ENCODE results near the gene FRG1.
"Not testable (repeated sequence)": the region's sequence is repeated elsewhere in the genome, so short reads cannot be mapped to it uniquely, and the experiment has no call there.

The FRG1 gene

GRCh38 chr4:189940178-189941004 is at the start of gene FRG1:
FRG1 (plus strand) TSS chr4:189940872; CDS start chr4:189941010, 138 bp downstream.
- TF ChIP-seq ESRRG (CRISPR knock-in tag; IDR thresholded peaks at IDR 0.05) (no peak), SNAI2 (CRISPR knock-in tag; IDR thresholded peaks at IDR 0.05) (no peak), ZNF565 (CRISPR knock-in tag; conservative IDR thresholded peaks at IDR 0.05; ENCODE audit: low read depth) (0 out of 2 replicates have a peak, but pooled peaks have one; percentile 43), TCF4 (CRISPR knock-in tag; IDR thresholded peaks at IDR 0.05; ENCODE audit: borderline replicate concordance) (no peak; the same call in 1 of the 2 replicates), ZFP3 (CRISPR knock-in tag; IDR thresholded peaks at IDR 0.05) (peak; percentile 61; the same call in 1 of the 2 replicates), RARB (CRISPR knock-in tag; IDR thresholded peaks at IDR 0.05) (no peak), TSHZ2 (CRISPR knock-in tag; IDR thresholded peaks at IDR 0.05) (peak; percentile 67), ARNTL (CRISPR knock-in tag; IDR thresholded peaks at IDR 0.05; ENCODE audit: borderline replicate concordance, low read depth) (no peak), ZNF8 (CRISPR knock-in tag; IDR thresholded peaks at IDR 0.05) (no peak), POU6F1 (CRISPR knock-in tag; IDR thresholded peaks at IDR 0.05; ENCODE audit: borderline replicate concordance, low read depth) (peak; percentile 64; the same call in 1 of the 2 replicates)
- peak; percentile 100 for ATAC-seq

- TF ChIP-seq BACH2 (CRISPR knock-in tag; IDR thresholded peaks at IDR 0.05; ENCODE audit: borderline replicate concordance) (no peak), ESRRG (CRISPR knock-in tag; IDR thresholded peaks at IDR 0.05) (no peak), CSRNP3 (CRISPR knock-in tag; IDR thresholded peaks at IDR 0.05) (no peak), ZFP3 (CRISPR knock-in tag; IDR thresholded peaks at IDR 0.05) (no peak), OSR1 (CRISPR knock-in tag; IDR thresholded peaks at IDR 0.05) (no peak), GLIS3 (CRISPR knock-in tag; IDR thresholded peaks at IDR 0.05) (no peak), ZNF70 (CRISPR knock-in tag; IDR thresholded peaks at IDR 0.05) (no peak), RARB (CRISPR knock-in tag; IDR thresholded peaks at IDR 0.05) (no peak), ZFP30 (CRISPR knock-in tag; IDR thresholded peaks at IDR 0.05) (no peak), PPARA (CRISPR knock-in tag; IDR thresholded peaks at IDR 0.05; ENCODE audit: borderline replicate concordance) (no peak)
- ATAC-seq, result no peak
These were observed 43.0 kb upstream of the FRG1 start for GRCh38 chr4:189897667-189898066.

GRCh38 chr4:189899481-189900015 is 41.1 kb upstream of the FRG1 start:
- not testable (repeated sequence) for ATAC-seq

GRCh38 chr4:189904420-189905027 is 36.1 kb upstream of the FRG1 start:
- ATAC-seq, result peak; percentile 92

GRCh38 chr4:189912170-189912569 is 28.5 kb upstream of the FRG1 start:
- TF ChIP-seq PPARA (CRISPR knock-in tag; IDR thresholded peaks at IDR 0.05; ENCODE audit: borderline replicate concordance) (no peak), ZFP3 (CRISPR knock-in tag; IDR thresholded peaks at IDR 0.05) (no peak), ZFP30 (CRISPR knock-in tag; IDR thresholded peaks at IDR 0.05) (no peak), CSRNP3 (CRISPR knock-in tag; IDR thresholded peaks at IDR 0.05) (no peak), ISL1 (CRISPR knock-in tag; IDR thresholded peaks at IDR 0.05) (no peak), TOX (CRISPR knock-in tag; IDR thresholded peaks at IDR 0.05; ENCODE audit: borderline replicate concordance) (no peak)
- no peak for ATAC-seq
